Activated CD8-positive, alpha-beta memory T cell treated with anti-CD3 and anti-CD28 coated beads for 4 hours (primary cell): ENCODE measurements around the gene SHANK1.

Source experiments
- DNase-seq, 2 donors: peaks; one replicate each; pipeline ENCODE4 v3.0.0-alpha.2; 2020; ENCODE audit warnings: low read depth in 2 of 2

The SHANK1 gene

GRCh38 chr19:50728084-50728737 is 8.6 kb upstream of the SHANK1 start:
- DNase-seq = peak; percentile 73 to 79

GRCh38 chr19:50725911-50726230 is 6.3 kb upstream of the SHANK1 start:
- DNase-seq = no peak

GRCh38 chr19:50725218-50725910 is 5.8 kb upstream of the SHANK1 start:
- no peak for DNase-seq

DNA sequence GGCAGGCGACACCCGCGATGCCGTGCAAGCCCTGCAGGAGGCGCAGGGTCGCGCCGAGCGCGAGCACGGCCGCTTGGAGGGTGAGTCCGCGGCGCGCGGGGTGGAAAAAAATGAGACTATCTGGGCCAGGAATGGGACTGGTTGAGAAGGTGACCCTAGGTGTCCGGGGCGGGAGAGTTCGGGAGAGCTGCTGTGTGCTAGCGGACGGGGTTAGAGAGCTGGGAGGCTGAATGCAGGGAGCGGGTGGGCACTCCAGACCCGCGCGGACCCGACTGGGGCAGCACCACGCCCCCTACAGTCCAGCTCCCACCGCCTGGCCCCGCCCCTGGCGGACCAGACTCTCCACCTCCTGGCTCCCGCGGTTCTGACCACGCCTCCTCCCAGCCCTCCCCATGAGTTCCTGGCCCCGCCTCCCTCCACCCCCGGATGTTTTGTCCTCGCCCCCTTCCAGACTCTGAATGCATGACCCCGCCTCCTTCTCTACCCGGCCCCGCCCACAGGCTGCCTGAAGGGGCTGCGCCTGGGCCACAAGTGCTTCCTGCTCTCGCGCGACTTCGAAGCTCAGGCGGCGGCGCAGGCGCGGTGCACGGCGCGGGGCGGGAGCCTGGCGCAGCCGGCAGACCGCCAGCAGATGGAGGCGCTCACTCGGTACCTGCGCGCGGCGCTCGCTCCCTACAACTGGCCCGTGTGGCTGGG is 5.1 kb upstream of the SHANK1 start:
- DNase-seq = peak; percentile 91 to 93

DNA sequence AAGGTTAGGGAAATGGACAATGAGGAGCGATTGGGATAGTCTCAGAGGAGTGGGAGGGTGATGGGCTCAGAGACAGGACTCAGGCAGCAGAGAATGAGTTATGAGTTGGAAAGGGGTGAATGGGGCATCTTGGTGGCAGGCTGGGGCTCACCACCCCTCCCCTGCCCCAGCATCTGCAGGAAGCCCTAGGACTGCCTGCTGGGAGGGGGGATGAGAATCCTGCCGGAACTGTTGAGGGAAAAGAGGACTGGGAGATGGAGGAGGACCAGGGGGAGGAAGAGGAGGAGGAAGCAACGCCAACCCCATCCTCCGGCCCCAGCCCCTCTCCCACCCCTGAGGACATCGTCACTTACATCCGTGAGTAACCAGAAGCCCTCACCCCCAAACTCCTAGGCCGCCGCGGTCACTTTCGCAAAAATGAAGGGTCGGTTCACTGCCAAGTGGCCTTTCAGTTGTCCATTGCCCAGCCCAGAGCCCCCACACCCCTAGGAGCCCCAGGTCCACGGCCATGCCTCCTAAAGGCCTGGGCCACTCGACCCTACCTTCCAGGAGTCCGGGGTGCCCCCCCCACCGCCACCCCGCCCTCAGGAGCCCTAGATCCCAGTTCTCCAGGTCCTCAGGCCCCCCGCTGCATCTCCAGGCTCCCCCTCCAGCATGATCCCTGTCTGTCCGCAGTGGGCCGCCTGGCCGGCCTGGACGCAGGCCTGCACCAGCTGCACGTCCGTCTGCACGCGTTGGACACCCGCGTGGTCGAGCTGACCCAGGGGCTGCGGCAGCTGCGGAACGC is 4.3 kb upstream of the SHANK1 start:
- DNase-seq = no peak

- DNase-seq = no peak
These were observed 3.5 kb upstream of the SHANK1 start, which contains the start of gene CLEC11A for GRCh38 chr19:50723069-50723468. CLEC11A (plus strand) TSS chr19:50723364; CDS start chr19:50723526, 162 bp downstream.

- no peak for DNase-seq
These were observed 2.8 kb upstream of the SHANK1 start for GRCh38 chr19:50722201-50723013.

- no peak for DNase-seq
These were observed 2.0 kb upstream of the SHANK1 start for GRCh38 chr19:50721441-50722137.

DNA sequence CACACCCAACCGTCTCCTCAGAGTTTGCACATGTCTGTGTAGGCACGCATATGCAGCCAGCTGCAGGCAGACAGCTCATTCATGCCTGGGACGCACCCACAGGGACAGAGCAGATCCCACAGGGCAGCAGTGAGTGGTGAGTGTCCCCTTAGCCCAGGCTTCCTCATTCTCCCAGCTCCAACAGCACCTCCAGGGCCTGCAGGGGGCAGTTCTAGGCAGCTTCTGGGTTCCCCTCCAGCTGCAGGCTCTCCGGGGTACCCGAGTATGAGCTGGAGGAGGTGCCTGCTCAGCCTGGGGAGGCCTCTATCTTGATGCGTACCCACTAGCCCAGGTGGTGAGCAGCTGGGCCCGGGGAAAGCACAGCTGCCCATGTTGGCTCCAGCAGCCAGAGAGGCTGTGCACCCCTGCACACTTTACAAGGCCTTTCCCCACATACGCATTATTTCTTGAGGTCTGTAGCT is 1.3 kb upstream of the SHANK1 start:
- no peak for DNase-seq

DNA sequence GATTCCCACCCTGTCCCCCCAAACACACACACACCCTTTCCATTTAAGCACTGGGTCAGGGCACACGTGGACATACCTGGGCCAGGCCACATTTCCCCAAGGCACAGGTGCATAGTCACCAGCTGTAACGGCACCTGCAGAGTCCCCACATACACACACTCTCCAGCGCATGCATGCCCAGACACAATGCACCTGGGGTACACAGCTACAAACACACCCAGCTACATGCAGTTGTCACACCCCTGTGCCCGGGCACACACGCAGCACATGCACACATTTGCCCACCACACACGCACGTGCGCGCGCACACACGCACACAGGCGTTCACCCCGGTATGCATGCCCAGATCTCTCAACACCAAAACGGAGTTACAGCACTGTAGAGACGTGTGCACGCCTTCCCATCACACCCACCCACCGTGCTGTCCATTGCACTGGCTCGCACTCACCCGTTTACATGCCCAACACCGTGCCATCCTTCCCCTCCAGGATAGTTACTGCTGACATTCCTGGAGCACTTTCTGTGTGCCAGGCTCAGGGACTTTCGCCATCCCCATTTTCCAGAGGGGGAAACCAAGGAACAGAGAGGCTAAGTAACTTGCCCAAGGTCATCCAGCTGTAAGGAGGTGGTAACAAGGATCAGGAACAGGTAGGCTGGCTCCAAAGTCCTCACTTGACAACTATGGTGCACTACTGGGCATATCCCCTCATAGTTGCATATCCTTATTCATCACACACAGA is 749 bp upstream of the SHANK1 start:
- DNase-seq = no peak

DNA sequence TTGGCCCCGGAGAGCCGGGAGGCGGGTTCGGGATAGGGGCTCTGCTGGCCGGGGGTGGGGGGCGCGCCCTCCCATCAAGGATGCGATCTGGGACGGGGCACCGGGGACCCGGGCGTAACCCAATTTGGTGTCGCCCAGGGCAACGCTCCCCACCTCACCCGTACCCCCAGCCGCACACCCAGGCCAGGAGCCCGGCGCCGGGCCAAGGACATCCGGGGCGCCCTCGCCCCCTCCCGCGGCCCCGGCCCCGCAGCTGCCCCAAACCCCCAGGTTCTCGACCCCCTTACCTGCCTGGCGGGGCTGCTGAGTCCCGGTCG is 525 bp downstream of the SHANK1 start:
- DNase-seq = no peak

- peak in 1 of 2 donors; percentile 13 for DNase-seq
These were observed 1.1 kb downstream of the SHANK1 start for GRCh38 chr19:50718255-50719118.

- DNase-seq = no peak
These were observed 1.7 kb downstream of the SHANK1 start for GRCh38 chr19:50717891-50718254.

GRCh38 chr19:50717026-50717723 is 2.4 kb downstream of the SHANK1 start:
- no peak for DNase-seq

DNA sequence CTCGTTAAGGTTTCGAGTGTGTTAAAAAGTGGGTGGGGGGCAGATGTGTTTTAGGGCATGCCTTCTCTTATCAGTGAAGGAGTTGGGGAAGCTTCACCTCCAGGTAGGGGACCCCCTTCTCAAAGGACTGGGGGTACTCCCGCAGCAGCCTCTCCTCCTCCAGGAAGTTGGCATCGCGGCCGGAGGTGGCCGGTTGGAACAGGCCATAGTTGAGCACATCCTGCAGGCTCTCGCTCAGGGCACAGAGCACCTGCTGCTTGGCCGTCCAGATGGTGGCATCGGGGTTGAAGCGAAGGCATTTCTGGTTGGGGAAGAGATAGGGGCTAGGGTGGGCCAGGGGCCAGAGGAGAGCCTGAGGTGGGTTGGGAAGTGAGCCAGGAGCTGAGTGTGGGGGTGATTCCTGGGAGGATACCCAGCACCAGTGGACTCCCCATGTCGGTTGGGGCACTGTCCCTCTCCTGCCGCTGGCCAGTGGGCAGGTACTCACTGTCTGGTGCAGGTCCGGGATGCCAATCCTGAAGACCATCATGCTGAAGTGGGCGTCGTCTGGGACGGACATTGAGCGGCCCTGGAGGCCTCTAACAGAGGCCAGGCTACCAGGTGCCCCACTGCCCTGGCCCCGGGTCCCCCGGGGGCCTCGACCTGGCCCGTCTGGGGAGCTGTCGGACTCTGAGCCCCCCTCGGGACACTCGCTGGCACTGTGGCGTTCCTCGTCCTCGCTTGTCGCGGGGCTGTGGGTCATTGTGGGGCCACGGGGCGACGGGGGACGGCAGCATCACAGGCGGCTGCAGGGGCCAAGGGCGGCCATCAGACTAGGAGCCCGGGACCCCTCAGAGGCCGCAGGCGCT is 3.2 kb downstream of the SHANK1 start:
- DNase-seq = no peak

DNA sequence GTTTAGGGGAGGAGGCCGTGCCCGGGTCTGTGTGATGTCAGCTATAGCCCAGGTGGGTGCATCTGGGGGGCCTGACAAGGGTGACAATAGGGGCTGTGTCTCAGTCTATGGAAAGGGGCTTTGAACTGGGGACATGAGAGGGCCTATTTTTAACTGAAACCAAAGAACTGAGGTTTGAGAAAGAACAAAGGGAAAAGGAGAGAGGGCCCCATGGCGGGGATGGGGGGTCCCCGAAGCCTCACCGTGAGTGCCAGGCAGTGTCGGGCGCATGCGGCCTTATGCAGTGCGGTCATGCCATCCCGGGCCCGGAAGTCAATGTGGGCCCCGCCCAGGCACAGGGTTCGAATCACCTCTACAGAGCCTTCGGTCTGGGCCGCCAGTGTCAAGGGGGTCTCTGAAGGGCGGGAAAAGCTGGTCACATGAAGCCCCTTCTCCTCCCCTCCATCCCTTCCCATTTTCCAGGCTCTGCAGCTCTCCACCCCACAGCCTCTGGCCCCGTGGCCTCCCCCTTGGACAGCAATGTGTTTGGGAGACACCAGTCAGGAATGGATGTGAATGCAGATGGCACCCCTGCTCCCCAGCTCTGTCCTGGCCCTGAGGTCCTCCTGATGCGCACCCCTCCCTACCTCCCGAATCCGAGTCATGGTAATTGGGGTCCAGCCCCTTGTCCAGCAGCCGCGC is 5.9 kb downstream of the SHANK1 start:
- DNase-seq = no peak

GRCh38 chr19:50712833-50713232 is 6.8 kb downstream of the SHANK1 start:
- DNase-seq = no peak
